ENCODE measurements around the gene FLG2.

GRCh38 chr1:152343006-152343405, 16.8 kb downstream of the FLG2 start:
- no peak for TF ChIP-seq CTCF (conservative IDR thresholded peaks at IDR 0.05 in 1 of 2, IDR thresholded peaks at IDR 0.05 in 1 of 2; ENCODE audit: extremely low read depth in 1 of 2, insufficient read depth in 1 of 2, low read depth in 1 of 2, low read length in 2 of 2)
- no peak for TF ChIP-seq EZH2 (IDR thresholded peaks at IDR 0.05; ENCODE audit: borderline replicate concordance, low read length)

All from mammary epithelial cell (primary cell).